Stimulated activated CD4-positive, alpha-beta T cell treated with anti-CD3 and anti-CD28 coated beads, Interleukin-1b, Interleukin-23, amount 100 ng/mL, for 4 hours (primary cell): ENCODE data around the gene GGT1.
"Not testable (repeated sequence)": the region's sequence is repeated elsewhere in the genome, so short reads cannot be mapped to it uniquely, and the experiment has no call there.

ENCODE experiments used
- DNase-seq, 2 donors: peaks; one replicate each; pipeline ENCODE4 v3.0.0-alpha.2; 2020; ENCODE audit warnings: low read depth in 2 of 2

The GGT1 gene

DNA sequence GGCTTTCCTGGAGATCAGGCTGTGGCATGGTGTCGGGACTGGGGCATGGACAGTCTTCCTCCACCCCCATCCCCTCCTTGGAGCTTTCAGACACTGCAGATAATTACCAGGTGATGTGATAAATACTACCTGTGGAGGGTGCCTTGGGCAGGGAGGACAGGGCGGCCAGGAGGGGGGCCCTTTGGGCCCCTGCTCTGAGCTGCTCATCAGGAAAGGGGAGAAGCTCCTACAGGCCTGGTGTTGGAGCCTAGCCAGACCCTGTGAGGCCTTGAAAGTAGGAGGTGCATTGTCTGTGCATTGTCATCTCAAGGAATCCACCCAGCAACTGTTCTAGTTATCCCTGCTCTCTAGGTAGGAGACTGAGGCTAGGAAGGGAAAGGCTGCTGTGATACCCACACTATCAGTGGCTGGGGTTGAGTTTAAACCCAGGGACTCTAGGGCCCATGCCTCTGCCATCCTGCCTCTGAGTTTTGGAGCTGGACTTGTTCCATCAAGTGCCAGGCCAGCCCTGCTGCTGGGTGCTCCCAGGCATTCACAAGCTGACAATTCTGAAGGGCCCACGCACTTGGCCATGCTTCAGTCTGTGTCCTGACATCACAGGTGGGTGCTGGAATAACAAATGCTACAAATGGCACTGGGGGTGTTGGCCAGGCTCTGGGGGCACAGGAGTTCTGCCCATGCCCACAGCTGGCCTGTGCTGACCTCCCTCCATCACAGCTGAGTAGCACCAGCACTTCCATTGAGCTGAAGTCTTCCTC lies 2.9 kb upstream of the GGT1 start:
- DNase-seq, result not testable (repeated sequence)

DNA sequence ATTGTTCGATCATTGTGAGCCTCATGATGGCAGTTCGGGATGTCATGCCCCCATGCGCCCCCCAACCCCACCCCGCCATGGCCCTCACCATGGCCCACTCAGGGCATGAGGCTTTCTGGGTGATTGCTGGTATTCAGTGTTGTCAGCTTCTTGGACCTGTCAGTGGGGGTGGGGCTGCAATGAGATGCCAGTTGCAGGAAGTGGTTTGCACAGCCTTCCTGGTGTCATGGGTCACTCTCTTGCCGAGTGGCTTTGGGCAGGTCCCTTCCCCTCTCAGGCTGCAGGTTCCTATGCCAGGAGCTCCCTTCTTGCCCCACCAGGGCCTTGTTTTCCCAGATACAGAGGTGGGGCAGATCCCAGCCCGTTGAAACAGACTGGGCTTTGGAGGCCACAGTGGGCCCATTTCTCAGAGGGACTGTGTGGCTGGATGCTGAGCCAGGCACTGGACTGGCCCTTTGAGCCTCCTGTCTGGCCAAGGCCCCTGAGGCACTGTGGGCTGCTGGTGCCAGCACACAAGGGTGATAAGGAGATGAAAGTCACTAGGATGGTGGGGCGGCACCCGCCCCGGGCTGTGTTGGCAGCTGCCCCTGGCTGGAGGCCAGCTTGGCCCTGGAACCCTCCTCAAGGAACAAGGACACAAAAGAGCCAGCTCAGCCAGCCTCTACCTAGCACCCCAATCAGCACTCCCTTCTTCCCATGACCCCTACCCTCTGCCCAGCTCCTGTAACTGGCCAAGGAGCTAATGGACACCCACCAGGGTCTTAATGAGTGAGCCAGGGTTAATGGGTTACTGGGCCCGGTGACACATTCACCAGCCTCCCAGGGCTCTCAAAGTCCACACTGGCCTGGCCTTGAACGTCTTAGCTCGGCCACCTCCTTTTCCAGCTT lies 1.5 kb upstream of the GGT1 start:
- no peak for DNase-seq

DNA sequence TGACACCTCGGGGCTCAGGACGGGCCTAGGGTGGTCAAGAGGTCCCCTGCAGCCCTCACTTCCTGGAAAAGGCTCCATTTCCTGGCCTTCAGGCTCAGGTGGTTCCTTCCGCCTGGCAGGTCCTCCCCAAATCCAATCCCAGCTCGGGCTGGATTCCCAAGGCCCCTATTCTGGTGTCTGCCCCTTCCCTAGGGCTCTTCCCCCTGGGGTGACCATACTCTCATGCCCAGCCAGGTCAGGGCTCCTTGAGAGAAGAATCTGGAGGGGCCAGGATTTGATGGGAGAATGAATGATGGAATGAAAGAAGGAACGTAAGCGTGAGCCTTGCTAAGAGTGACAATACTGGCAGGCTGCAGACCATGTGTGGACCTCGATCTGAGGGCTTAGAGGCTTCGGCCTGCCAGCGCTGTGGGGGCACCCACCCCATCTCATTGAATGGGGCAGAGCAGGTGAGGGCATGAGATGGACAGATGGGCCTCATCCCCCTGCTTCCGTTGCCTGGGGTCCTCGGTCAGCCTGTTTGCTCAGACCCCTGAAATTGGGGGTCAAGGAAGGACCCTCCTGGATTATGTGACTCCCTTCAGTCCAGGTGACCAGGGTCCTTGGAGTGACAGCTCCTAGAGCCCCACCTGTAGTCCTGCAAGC lies 766 bp upstream of the GGT1 start:
- DNase-seq, result not testable (repeated sequence)

DNA sequence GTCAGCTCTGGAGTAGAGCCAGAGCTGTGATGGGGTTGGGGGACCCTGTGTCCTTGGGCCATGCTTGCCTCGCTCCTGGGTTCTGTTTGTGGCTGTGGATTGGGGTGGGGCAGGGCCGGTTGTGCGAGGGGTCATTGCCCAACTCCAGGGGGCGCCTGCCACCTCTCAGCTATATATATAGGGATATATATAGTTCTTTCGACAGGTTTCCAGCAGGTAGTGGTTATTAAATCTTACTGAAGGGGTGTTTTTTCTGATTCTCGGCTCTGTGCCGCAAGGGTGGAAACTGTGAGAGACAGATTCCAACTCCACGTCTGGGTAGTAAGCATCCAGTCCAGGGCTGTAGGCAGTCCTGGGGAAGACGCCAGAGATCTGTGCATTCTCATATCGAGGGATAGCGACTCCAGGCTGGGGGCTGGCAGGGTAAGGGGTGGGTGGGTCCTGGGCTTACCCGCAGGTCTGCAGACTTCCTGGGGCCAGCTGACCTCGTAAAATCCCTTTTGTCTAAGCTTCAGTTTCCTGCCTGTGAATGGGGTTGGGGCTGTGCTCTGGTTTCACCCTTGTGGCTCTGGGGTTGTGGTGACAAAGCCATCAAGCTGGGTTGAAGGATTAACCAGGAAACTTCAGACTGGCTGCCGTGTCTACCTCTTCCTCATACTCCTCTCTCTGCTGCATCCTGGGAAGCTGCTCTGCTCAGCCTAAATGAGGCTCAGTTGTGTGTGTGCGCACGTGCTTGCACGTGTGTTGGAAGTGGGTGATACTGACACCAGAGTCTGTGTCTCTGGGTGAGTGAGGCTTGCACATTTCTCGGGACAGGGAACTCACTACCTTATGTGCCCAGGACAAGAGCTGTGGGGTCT lies 1.0 kb downstream of the GGT1 start:
- peak in 1 of 2 donors; percentile 9 for DNase-seq

- not testable (repeated sequence) for DNase-seq
Measured at GRCh38 chr22:24606340-24606739, 3.3 kb downstream of the GGT1 start.

GRCh38 chr22:24607429-24607983 lies 4.5 kb downstream of the GGT1 start:
- peak; percentile 28 to 48 for DNase-seq

GRCh38 chr22:24608327-24608726 lies 5.3 kb downstream of the GGT1 start:
- not testable (repeated sequence) for DNase-seq

DNA sequence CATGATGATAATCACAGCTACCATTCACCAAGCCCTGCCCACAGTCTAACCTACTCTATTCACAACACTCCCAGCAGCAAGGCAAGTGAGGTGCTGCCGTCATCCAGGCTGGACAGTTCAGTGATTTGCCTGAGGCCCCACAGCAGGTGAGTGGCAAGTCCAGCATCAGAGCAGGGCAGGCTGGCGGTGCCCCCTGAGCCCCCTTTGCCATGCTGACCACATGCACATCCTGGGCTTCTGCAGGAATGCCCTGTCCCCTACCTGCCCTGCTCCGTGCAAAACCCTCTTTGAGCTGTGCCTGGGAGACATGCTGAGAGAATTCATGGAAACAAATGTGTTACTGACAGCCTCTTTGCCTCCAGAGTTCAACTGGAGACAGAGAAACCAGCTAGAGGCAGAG lies 6.9 kb downstream of the GGT1 start:
- not testable (repeated sequence) for DNase-seq

- DNase-seq, result not testable (repeated sequence)
Measured at GRCh38 chr22:24614794-24615193, 11.8 kb downstream of the GGT1 start.

DNA sequence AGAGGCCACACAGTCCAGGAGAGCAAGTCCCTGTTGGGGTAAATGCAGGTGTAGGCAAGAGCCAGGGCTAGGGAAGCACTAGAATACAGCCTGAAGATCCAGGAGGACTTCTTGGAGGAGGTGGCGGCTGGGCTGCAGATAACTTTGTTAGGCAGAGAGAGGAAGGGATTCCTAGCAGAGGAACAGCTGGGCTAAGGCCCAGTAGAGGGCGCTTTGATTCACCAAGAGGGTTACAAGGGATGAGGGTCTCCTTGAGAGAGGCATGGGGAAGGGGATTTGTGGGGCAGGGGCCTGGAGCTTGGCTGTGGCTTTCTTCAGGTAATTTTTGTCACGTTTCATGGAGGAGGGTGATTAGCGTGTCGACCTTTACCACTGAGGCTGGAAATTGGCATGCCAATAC lies 18.3 kb downstream of the GGT1 start:
- not testable (repeated sequence) for DNase-seq

DNA sequence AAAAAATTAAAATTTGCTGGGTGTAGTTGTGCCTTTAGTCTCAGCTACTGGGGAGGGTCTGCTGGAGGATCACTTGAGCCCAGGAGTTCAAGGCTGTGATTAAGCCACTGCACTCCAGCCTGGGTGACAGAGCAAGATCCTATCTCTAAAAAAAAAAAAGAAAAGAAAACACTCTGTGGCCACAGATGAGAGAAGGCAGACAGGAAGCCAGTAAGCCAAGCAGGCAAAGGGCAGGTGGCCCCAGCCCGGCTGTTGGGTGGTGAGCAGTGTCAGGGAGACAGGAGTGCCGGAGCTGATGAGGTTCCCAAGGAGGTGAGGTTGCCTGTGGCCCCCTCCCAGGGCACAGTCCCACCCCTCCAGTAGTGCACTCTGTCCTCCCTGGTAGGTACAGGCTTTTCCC lies 19.6 kb downstream of the GGT1 start:
- not testable (repeated sequence) for DNase-seq

GRCh38 chr22:24627911-24628310 lies 24.9 kb downstream of the GGT1 start:
- DNase-seq, result not testable (repeated sequence)

GRCh38 chr22:24629069-24629468 lies 26.1 kb downstream of the GGT1 start:
- DNase-seq, result not testable (repeated sequence)

DNA sequence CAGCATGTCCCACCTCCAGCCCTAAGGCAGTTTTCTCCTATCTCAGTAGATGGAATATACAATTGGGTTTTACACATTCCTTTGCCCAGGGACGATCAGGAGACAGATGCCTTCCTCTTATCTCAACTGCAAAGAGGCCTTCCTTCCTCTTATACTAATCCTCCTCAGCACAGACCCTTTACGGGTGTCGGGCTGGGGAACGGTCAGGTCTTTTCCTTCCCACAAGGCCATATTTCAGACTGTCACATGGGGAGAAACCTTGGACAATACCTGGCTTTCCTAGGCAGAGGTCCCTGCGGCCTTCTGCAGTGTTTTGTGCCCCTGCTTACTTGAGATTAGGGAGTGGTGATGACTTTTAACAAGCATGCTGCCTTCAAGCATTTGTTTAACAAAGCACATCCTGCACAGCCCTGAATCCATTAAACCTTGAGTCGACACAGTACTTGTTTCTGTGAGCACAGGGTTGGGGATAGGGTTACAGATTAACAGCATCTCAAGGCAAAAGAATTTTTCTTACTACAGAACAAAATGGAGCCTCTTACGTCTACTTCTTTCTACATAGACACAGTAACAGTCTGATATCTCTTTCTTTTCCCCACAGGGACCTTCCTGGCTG lies 27.9 kb downstream of the GGT1 start:
- not testable (repeated sequence) for DNase-seq

GRCh38 chr22:24631430-24632122 lies 28.6 kb downstream of the GGT1 start:
- not testable (repeated sequence) for DNase-seq

GRCh38 chr22:24632642-24633041 lies 29.6 kb downstream of the GGT1 start:
- not testable (repeated sequence) for DNase-seq

- not testable (repeated sequence) for DNase-seq
Measured at GRCh38 chr22:24633231-24634023, 30.4 kb downstream of the GGT1 start.

- DNase-seq, result not testable (repeated sequence)
Measured at GRCh38 chr22:24634776-24635389, 31.9 kb downstream of the GGT1 start.

- DNase-seq, result not testable (repeated sequence)
Measured at GRCh38 chr22:24636513-24636912, 33.5 kb downstream of the GGT1 start.
